HL-60 (cell line): ENCODE measurements around the gene SACS.

Source experiments
- POLR2AphosphoS5 ChIP-seq: IDR thresholded peaks from 2 replicates; pipeline ENCODE4 v1.6.1; 2012; ENCODE audit warnings: low read depth
- SPI1 ChIP-seq: IDR thresholded peaks from 2 replicates; pipeline ENCODE4 v1.6.1; 2012; ENCODE audit warnings: low read depth, mild to moderate bottlenecking, borderline replicate concordance

- TF ChIP-seq POLR2AphosphoS5 (no peak), SPI1 (no peak)
These were observed 16.1 kb upstream of the SACS start for GRCh38 chr13:23449398-23450162.
